T-helper 17 cell (primary cell): ENCODE data around the gene LRCH1. TPM values are rescaled to one million over a fixed set of nuclear protein-coding genes. Genes with fewer than 3 reads are reported as not detected.

Experiments used
- ATAC-seq: fragments of 150-1000 bp; cut with Tn5 transposase; 2 replicates; pipeline ENCODE4 v1.10.0; 2021; ENCODE audit warnings: mild to moderate bottlenecking, moderate library complexity
- DNase-seq, 3 donors: peaks; one replicate each; pipeline versions ENCODE4 v3.0.0 to v3.0.0-alpha.2; 2020 to 2021
- H3K9me3 ChIP-seq: one replicate; pipeline ENCODE4 v1.7.0; 2013; ENCODE audit warnings: low read length, mild to moderate bottlenecking; ENCODE audit not compliant: control insufficient read depth, poor library complexity, severe bottlenecking
- H3K27ac Mint-ChIP-seq: one replicate; pipeline ENCODE4 v1.8.0; 2022; ENCODE audit warnings: mild to moderate bottlenecking, moderate library complexity, mixed read lengths
- H3K27me3 Mint-ChIP-seq: one replicate; pipeline ENCODE4 v1.8.0; 2022; ENCODE audit warnings: mixed read lengths
- H3K36me3 Mint-ChIP-seq: one replicate; pipeline ENCODE4 v1.8.0; 2022; ENCODE audit warnings: low read depth, mixed read lengths
- H3K4me1 Mint-ChIP-seq: one replicate; pipeline ENCODE4 v1.8.0; 2022; ENCODE audit warnings: mild to moderate bottlenecking, mixed read lengths
- H3K4me3 Mint-ChIP-seq: one replicate; pipeline ENCODE4 v1.8.0; 2022; ENCODE audit warnings: mild to moderate bottlenecking, moderate library complexity, mixed read lengths
- total RNA-seq, 4 donors: library from RNA in 2 of 4; stranded (reverse) in 2 of 4; gene quantifications; one replicate each; pipeline ENCODE4 v1.2.3 and lab custom pipeline; 2022 to 2026

The LRCH1 gene
- total RNA-seq, 2 donors from 2014 or later, result 18.5 to 19.0 TPM

- DNase-seq (no peak), ATAC-seq (peak; percentile 77)
- Mint-ChIP-seq H3K4me3 (no peak overlapping the region), H3K27ac (no peak overlapping the region), H3K4me1 (peaks cover 11% of the 10 kb centered on the region), H3K27me3 (no peaks in the 10 kb centered on the region), H3K36me3 (no peaks in the 10 kb centered on the region)
- no peaks in the 10 kb centered on the region for H3K9me3 ChIP-seq
Observed at GRCh38 chr13:46687810-46688209, 134.8 kb downstream of the LRCH1 start.

DNA sequence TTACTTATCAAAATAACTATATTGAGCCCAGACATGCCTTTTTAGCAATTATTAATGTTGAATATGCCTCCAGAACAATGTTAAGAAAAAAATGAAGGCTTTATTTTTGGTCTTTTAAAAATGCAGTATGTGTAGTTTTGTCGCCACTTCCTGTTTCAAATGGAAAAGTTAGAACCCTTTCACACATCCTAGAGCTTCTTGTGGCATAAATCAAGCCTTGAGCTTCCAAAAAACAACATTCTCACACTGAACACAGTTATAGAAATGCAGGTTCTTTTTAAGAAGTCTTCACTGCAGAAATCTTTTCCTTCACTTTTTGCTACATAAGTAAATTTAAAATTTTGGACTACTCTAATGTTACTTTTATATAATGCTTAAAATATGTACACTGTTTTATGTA lies 135.3 kb downstream of the LRCH1 start:
- DNase-seq (no peak), ATAC-seq (no peak)
- Mint-ChIP-seq H3K4me3 (no peak overlapping the region), H3K36me3 (no peaks in the 10 kb centered on the region), H3K27ac (no peak overlapping the region), H3K4me1 (peaks cover 11% of the 10 kb centered on the region), H3K27me3 (no peaks in the 10 kb centered on the region)
- no peaks in the 10 kb centered on the region for H3K9me3 ChIP-seq

- Mint-ChIP-seq H3K4me3 (no peak overlapping the region), H3K27ac (no peak overlapping the region), H3K36me3 (peaks cover 9% of the 10 kb centered on the region), H3K4me1 (peaks cover 3% of the 10 kb centered on the region), H3K27me3 (no peaks in the 10 kb centered on the region)
- no peak for ATAC-seq
- no peaks in the 10 kb centered on the region for H3K9me3 ChIP-seq
- DNase-seq, result no peak
Observed at GRCh38 chr13:46698014-46698413, 145.0 kb downstream of the LRCH1 start.

DNA sequence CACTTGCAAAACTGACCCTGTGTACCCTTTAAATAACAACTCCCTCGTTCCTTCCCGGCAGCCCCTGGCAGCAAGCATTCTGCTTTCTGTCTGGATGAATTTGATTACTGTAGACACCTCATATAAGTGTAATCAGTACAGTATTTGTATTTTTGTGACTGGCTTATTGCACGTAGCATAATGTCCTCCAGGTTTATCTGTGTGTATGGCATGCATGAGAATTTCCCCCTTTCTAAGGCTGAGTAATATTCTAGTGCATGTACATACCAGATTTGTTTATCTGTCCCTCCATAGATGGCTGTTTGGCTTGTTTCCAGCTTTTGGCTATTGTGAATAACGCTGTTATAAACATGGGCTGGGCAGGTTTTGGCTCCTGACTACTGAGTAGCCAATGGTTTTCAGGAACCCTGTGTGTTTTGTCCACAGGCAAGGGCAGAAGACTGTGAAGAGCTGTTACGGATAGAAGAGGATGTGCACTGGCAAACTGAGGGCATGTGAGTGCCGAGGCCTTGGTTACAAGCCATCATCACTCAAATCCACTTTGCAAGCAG lies 146.0 kb downstream of the LRCH1 start:
- no peaks in the 10 kb centered on the region for H3K27me3 Mint-ChIP-seq
- no peaks in the 10 kb centered on the region for H3K9me3 ChIP-seq
- H3K4me1 Mint-ChIP-seq, result peaks cover 3% of the 10 kb centered on the region
- no peak for DNase-seq
- no peak overlapping the region for H3K27ac Mint-ChIP-seq
- no peak overlapping the region for H3K4me3 Mint-ChIP-seq
- peaks cover 9% of the 10 kb centered on the region for H3K36me3 Mint-ChIP-seq
- ATAC-seq, result no peak

GRCh38 chr13:46712524-46712923 lies 159.6 kb downstream of the LRCH1 start:
- Mint-ChIP-seq H3K27ac (no peak overlapping the region), H3K4me1 (peaks cover 4% of the 10 kb centered on the region), H3K36me3 (peaks cover 15% of the 10 kb centered on the region), H3K4me3 (no peak overlapping the region), H3K27me3 (no peaks in the 10 kb centered on the region)
- ATAC-seq (no peak), DNase-seq (no peak)
- H3K9me3 ChIP-seq, result no peaks in the 10 kb centered on the region

DNA sequence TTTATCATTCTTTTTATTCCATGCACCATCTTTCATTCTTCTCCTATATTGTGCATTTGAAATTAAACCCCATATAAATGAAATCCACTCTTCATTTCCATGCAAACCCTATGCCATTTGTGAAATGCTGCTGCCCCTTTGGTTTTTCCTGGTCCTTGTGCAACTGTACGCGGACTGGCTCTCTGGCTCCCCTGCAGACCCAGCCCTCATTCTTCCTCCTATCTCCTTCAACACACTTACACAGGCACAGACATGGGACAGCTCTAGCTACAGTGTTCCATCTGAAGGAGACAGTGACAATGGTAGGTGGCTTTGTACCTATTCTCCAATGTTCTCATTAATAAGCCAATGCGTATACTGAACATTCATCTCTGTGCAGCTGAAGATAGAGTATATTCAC lies 162.4 kb downstream of the LRCH1 start:
- DNase-seq, result no peak
- peaks cover 13% of the 10 kb centered on the region for H3K36me3 Mint-ChIP-seq
- H3K4me1 Mint-ChIP-seq, result peaks cover 4% of the 10 kb centered on the region
- H3K9me3 ChIP-seq, result no peaks in the 10 kb centered on the region
- H3K27me3 Mint-ChIP-seq, result no peaks in the 10 kb centered on the region
- H3K4me3 Mint-ChIP-seq, result no peak overlapping the region
- ATAC-seq, result no peak
- no peak overlapping the region for H3K27ac Mint-ChIP-seq

- no peak overlapping the region for H3K27ac Mint-ChIP-seq
- H3K36me3 Mint-ChIP-seq, result peaks cover 11% of the 10 kb centered on the region
- no peak for ATAC-seq
- no peaks in the 10 kb centered on the region for H3K27me3 Mint-ChIP-seq
- H3K4me3 Mint-ChIP-seq, result no peak overlapping the region
- no peak for DNase-seq
- peaks cover 4% of the 10 kb centered on the region for H3K4me1 Mint-ChIP-seq
- no peaks in the 10 kb centered on the region for H3K9me3 ChIP-seq
Observed at GRCh38 chr13:46716821-46717220, 163.9 kb downstream of the LRCH1 start.

GRCh38 chr13:46717275-46717674 lies 164.3 kb downstream of the LRCH1 start:
- H3K9me3 ChIP-seq, result no peaks in the 10 kb centered on the region
- Mint-ChIP-seq H3K27ac (no peak overlapping the region), H3K36me3 (peaks cover 10% of the 10 kb centered on the region), H3K4me3 (no peak overlapping the region), H3K27me3 (no peaks in the 10 kb centered on the region), H3K4me1 (peaks cover 4% of the 10 kb centered on the region)
- DNase-seq (no peak), ATAC-seq (no peak)

DNA sequence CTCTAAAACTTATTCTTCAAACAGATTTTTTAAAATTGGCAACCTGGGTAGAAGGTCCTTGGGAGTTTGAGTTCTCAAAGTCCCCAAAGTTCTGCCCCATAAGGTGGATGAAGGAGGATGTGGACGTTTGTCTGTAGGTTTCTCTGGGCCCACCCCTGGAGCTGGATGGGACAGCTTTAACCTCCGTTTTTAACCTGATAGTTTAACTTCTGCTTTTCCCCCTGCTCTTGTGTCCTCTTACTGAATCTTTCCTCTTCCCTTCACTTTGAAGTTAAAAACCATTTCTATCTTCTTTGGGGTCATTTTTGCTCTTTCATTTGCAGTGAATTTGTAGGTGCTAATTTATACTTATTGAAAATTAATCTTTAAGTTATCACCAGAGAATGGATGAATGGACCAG lies 164.9 kb downstream of the LRCH1 start:
- Mint-ChIP-seq H3K27ac (peak overlapping the region; percentile 43), H3K36me3 (peaks cover 8% of the 10 kb centered on the region), H3K4me3 (no peak overlapping the region), H3K27me3 (no peaks in the 10 kb centered on the region), H3K4me1 (peaks cover 4% of the 10 kb centered on the region)
- ATAC-seq (no peak), DNase-seq (no peak)
- H3K9me3 ChIP-seq, result no peaks in the 10 kb centered on the region

DNA sequence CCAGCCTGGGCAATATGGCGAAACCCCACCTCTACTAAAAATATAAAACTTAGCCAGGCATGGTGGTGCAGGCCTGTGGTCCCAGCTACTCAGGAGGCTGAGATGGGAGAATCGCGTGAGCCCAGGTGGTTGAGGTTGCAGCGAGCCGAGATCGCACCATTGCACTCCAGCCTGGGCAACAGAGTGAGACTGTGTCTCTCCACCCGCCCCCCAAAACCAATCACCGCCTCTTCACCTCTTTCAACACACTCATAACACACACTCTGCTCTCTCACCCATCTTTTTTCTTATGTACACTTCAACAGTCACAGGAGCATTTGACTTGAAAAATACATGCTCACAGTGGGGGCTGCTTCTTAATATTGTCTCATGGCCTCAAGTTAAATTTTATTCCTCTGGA lies 167.2 kb downstream of the LRCH1 start:
- Mint-ChIP-seq H3K36me3 (peaks cover 14% of the 10 kb centered on the region), H3K27me3 (no peaks in the 10 kb centered on the region), H3K4me3 (no peak overlapping the region), H3K27ac (no peak overlapping the region), H3K4me1 (peaks cover 3% of the 10 kb centered on the region)
- ATAC-seq, result no peak
- DNase-seq, result no peak
- no peaks in the 10 kb centered on the region for H3K9me3 ChIP-seq

GRCh38 chr13:46721054-46721453 lies 168.1 kb downstream of the LRCH1 start:
- Mint-ChIP-seq H3K27me3 (no peaks in the 10 kb centered on the region), H3K36me3 (peaks cover 11% of the 10 kb centered on the region), H3K4me3 (no peak overlapping the region), H3K4me1 (no peaks in the 10 kb centered on the region), H3K27ac (no peak overlapping the region)
- no peaks in the 10 kb centered on the region for H3K9me3 ChIP-seq
- ATAC-seq (peak; percentile 42), DNase-seq (peak in 1 of 3 donors; percentile 18)

- H3K27me3 Mint-ChIP-seq, result no peaks in the 10 kb centered on the region
- no peaks in the 10 kb centered on the region for H3K9me3 ChIP-seq
- H3K27ac Mint-ChIP-seq, result peak overlapping the region; percentile 77
- peaks cover 14% of the 10 kb centered on the region for H3K36me3 Mint-ChIP-seq
- H3K4me3 Mint-ChIP-seq, result no peak overlapping the region
- ATAC-seq, result no peak
- DNase-seq, result no peak
- peaks cover 3% of the 10 kb centered on the region for H3K4me1 Mint-ChIP-seq
Observed at GRCh38 chr13:46726347-46726746, 173.4 kb downstream of the LRCH1 start.

DNA sequence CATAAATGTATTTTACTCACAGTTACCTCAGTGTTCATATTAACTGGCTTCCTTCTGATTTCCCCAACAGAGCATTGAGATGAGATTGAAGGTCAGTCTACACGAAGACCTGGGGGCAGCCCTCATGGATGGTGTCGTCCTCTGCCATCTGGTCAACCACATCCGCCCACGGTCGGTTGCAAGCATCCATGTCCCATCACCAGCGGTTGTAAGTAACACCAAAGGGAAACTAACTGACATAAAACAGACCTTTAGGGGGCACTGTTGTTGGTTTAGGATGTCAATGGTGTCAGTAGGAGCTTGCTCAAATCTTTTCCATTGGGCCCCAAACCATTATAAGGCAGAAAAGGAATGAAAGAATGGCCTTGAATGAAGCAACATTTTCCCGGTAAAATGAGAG lies 175.8 kb downstream of the LRCH1 start:
- no peak for DNase-seq
- no peaks in the 10 kb centered on the region for H3K9me3 ChIP-seq
- Mint-ChIP-seq H3K36me3 (peaks cover 15% of the 10 kb centered on the region), H3K27ac (no peak overlapping the region), H3K4me1 (peaks cover 3% of the 10 kb centered on the region), H3K27me3 (no peaks in the 10 kb centered on the region), H3K4me3 (no peak overlapping the region)
- ATAC-seq, result no peak

DNA sequence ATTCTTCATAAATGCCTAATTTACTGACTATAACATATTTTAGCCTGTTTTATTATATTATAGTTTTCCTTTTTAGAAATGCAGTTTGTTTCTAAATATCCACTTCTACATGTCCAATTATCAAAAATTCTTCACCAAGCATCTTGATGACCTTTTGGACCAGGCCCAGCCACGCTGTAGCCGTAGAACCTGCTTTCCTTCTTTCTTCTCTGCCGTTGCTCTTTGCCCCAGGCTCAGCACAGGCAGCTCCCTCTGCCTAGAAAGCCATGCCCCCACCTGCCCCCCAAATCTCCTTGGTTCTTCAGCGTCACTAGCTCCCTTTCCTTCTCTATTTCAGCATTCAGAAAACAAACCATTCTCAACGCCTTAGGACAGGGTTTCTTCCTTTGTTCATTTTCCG lies 178.6 kb downstream of the LRCH1 start:
- H3K9me3 ChIP-seq, result no peaks in the 10 kb centered on the region
- peaks cover 14% of the 10 kb centered on the region for H3K36me3 Mint-ChIP-seq
- ATAC-seq (no peak), DNase-seq (no peak)
- no peaks in the 10 kb centered on the region for H3K27me3 Mint-ChIP-seq
- peaks cover 3% of the 10 kb centered on the region for H3K4me1 Mint-ChIP-seq
- no peak overlapping the region for H3K27ac Mint-ChIP-seq
- no peak overlapping the region for H3K4me3 Mint-ChIP-seq
